Neural cell (in vitro differentiated cells): Measurements from ENCODE around the gene FXYD2. TPM values are rescaled to one million over a fixed set of nuclear protein-coding genes. Genes with fewer than 3 reads are reported as not detected.
"Not testable (repeated sequence)": the region's sequence is repeated elsewhere in the genome, so short reads cannot be mapped to it uniquely, and the experiment has no call there.

ENCODE experiments used
- H2AFZ ChIP-seq: fragments of 200-600, 300-800 bp; sonication (generic), shearing (Covaris generic); 2 replicates; pipeline ENCODE4 v1.6.0; 2014; ENCODE audit warnings: low read depth, mild to moderate bottlenecking, antibody characterized with exemption, low read length, moderate library complexity
- H3F3A ChIP-seq: fragments of 200-600 bp; shearing (Covaris generic); 2 replicates; pipeline ENCODE4 v1.6.1; 2016; ENCODE audit warnings: mild to moderate bottlenecking, moderate library complexity, mixed read lengths, antibody characterized with exemption, low read length; ENCODE audit not compliant: insufficient read depth, poor library complexity, severe bottlenecking
- H3K27ac ChIP-seq: fragments of 200-600, 300-800 bp; sonication (generic), shearing (Covaris generic); 2 replicates; pipeline ENCODE4 v1.5.1; 2014; ENCODE audit warnings: mild to moderate bottlenecking, low read length, moderate library complexity
- H3K27me3 ChIP-seq: fragments of 300-800, 200-600 bp; sonication (generic), shearing (Covaris generic); 2 replicates; pipeline ENCODE4 v1.6.0; 2014; ENCODE audit warnings: mild to moderate bottlenecking, low read depth, low read length, moderate library complexity; ENCODE audit not compliant: insufficient read depth
- H3K36me3 ChIP-seq: fragments of 300-800, 200-600 bp; sonication (generic), shearing (Covaris generic); 2 replicates; pipeline ENCODE4 v1.5.1; 2014; ENCODE audit warnings: mild to moderate bottlenecking, antibody characterized with exemption, low read length, moderate library complexity; ENCODE audit not compliant: insufficient read depth
- H3K4me2 ChIP-seq: fragments of 300-800, 200-600 bp; sonication (generic), shearing (Covaris generic); 2 replicates; pipeline ENCODE4 v1.6.0; 2014; ENCODE audit warnings: mild to moderate bottlenecking, low read length
- H3K4me3 ChIP-seq: fragments of 300-800, 200-600 bp; sonication (generic), shearing (Covaris generic); 2 replicates; pipeline ENCODE4 v1.5.1; 2014; ENCODE audit warnings: mild to moderate bottlenecking, low read length, moderate library complexity
- H3K79me2 ChIP-seq: fragments of 200-600 bp; shearing (Covaris generic); replicated peaks from 2 replicates; pipeline ENCODE4 v1.6.0; 2014; ENCODE audit warnings: mild to moderate bottlenecking, low read length, moderate library complexity; ENCODE audit not compliant: insufficient read depth
- H3K9ac ChIP-seq: fragments of 300-800, 200-600 bp; sonication (generic), shearing (Covaris generic); 2 replicates; pipeline ENCODE4 v1.6.1; 2016; ENCODE audit warnings: mild to moderate bottlenecking, low read length, mixed read lengths
- H3K9me2 ChIP-seq: fragments of 200-600 bp; shearing (Covaris generic); 2 replicates; pipeline ENCODE4 v1.6.1; 2016; ENCODE audit warnings: mild to moderate bottlenecking, low read length, mixed read lengths; ENCODE audit not compliant: insufficient read depth
- H3K9me3 ChIP-seq: fragments of 200-600, 300-800 bp; sonication (generic), shearing (Covaris generic); 2 replicates; pipeline ENCODE4 v1.6.1; 2016; ENCODE audit warnings: mild to moderate bottlenecking, mixed run types, low read length, moderate library complexity, mixed read lengths
- H4K20me1 ChIP-seq: fragments of 200-600 bp; shearing (Covaris generic); 2 replicates; pipeline ENCODE4 v1.6.1; 2016; ENCODE audit warnings: mild to moderate bottlenecking, mixed run types; ENCODE audit not compliant: insufficient read depth
- CTCF ChIP-seq: fragments of 450-650 bp; IDR thresholded peaks from 2 replicates; pipeline ENCODE4 v1.5.1; 2014; ENCODE audit warnings: antibody characterized with exemption, mild to moderate bottlenecking, moderate library complexity; ENCODE audit not compliant: poor library complexity, severe bottlenecking
- MXI1 ChIP-seq: fragments of 450-650 bp; conservative IDR thresholded peaks from 2 replicates; pipeline ENCODE4 v1.6.1; 2014; ENCODE audit warnings: antibody characterized with exemption, mild to moderate bottlenecking; ENCODE audit not compliant: poor library complexity, severe bottlenecking
- RAD21 ChIP-seq: fragments of 450-650 bp; conservative IDR thresholded peaks from 2 replicates; pipeline ENCODE4 v1.6.1; 2014; ENCODE audit warnings: antibody characterized with exemption, mild to moderate bottlenecking, moderate library complexity
- REST ChIP-seq: IDR thresholded peaks from 2 replicates; pipeline ENCODE4 v1.6.1; 2012; ENCODE audit warnings: borderline replicate concordance
- SMC3 ChIP-seq: fragments of 450-650 bp; conservative IDR thresholded peaks from 2 replicates; pipeline ENCODE4 v1.6.1; 2014; ENCODE audit warnings: antibody characterized with exemption, mild to moderate bottlenecking, moderate library complexity; ENCODE audit not compliant: poor library complexity
- polyA plus RNA-seq: library from polyadenylated mRNA; depleted of rRNA; stranded (reverse); fragments of >200 nt; gene quantifications from 2 replicates; pipeline ENCODE4 v1.2.3, GENCODE V29; 2014

Gene FXYD2
- polyA plus RNA-seq, 1 donor from 2014 or later: 4.8 TPM

GRCh38 chr11:117814204-117814765, 10.3 kb downstream of the FXYD2 start:
- Histone ChIP-seq H4K20me1 (no peaks in the 10 kb centered on the region), H3K27ac (no peak overlapping the region), H3K9ac (no peak overlapping the region), H3K9me2 (no peaks in the 10 kb centered on the region), H2AFZ (no peak overlapping the region), H3K27me3 (no peaks in the 10 kb centered on the region), H3K4me3 (no peak overlapping the region), H3K79me2 (no peaks in the 10 kb centered on the region), H3K4me2 (no peak overlapping the region), H3F3A (no peaks in the 10 kb centered on the region), H3K9me3 (no peaks in the 10 kb centered on the region), H3K36me3 (no peaks in the 10 kb centered on the region)
- TF ChIP-seq REST (no peak), RAD21 (no peak)

- not testable (repeated sequence) for H3K27ac ChIP-seq, H3K27me3 ChIP-seq
Observed at GRCh38 chr11:117810056-117810451, 14.5 kb downstream of the FXYD2 start.

GRCh38 chr11:117809236-117810055, 15.1 kb downstream of the FXYD2 start:
- Histone ChIP-seq H3K36me3 (no peaks in the 10 kb centered on the region), H3K27ac (no peak overlapping the region), H4K20me1 (no peaks in the 10 kb centered on the region), H3K9ac (no peak overlapping the region), H3K9me2 (no peaks in the 10 kb centered on the region), H3K4me3 (no peak overlapping the region), H3K4me2 (no peak overlapping the region), H3K9me3 (no peaks in the 10 kb centered on the region), H3F3A (no peaks in the 10 kb centered on the region), H3K79me2 (no peaks in the 10 kb centered on the region), H2AFZ (no peak overlapping the region), H3K27me3 (no peaks in the 10 kb centered on the region)
- TF ChIP-seq SMC3: peak; percentile 95
- TF ChIP-seq RAD21: peak; percentile 94
- TF ChIP-seq REST: no peak
- no peak for TF ChIP-seq MXI1
- peak; percentile 88 for TF ChIP-seq CTCF

More at GRCh38 chr11:117810056-117810451, 14.5 kb downstream of the FXYD2 start:
- H3K9me2 ChIP-seq, H3F3A ChIP-seq, H3K9me3 ChIP-seq, H3K9ac ChIP-seq, H3K4me2 ChIP-seq, H4K20me1 ChIP-seq, H3K79me2 ChIP-seq, H3K4me3 ChIP-seq, H3K36me3 ChIP-seq, H2AFZ ChIP-seq: not testable (repeated sequence)
